Measurements from ENCODE around the gene SLPI.

The SLPI gene

DNA sequence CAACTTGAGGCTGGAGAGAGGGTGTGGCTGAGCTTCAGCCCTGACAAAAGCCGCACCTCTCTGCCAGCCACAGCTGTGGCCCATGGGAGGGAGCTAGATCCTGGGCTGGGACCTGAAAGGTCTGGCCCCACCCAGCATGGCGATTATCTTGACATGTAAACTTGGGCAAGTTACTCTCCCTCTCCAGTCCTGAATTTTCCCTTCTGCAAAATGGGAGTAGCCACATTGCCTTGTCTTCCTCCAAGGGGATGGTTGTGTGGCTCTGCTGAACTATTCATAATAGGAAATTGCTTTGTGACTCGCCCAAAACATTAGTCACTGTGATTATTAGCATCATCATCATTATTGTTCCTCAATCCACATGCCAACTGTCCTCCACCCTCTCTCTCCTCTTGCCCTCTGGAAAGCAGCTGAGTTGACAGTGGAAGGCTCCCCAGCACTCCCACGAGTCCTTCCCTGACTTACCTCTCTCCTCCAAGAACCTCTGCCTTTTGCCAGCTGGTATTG, 29.2 kb upstream of the SLPI start:
- Histone ChIP-seq H3K4me1 (ENCODE audit: insufficient read depth, low read length, severe bottlenecking) (no peaks in the 10 kb centered on the region), H4K20me1 (ENCODE audit: insufficient read depth, low read length) (no peaks in the 10 kb centered on the region), H3K27ac (ENCODE audit: low read depth, low read length, poor library complexity, severe bottlenecking) (no peak overlapping the region), H3K27me3 (ENCODE audit: insufficient read depth, low read length) (0 out of 2 replicates have a peak, but pooled peaks cover 4% of the 10 kb centered on the region), H3K4me2 (ENCODE audit: low read length) (no peak overlapping the region), H3K9ac (ENCODE audit: low read length) (no peak overlapping the region), H3F3A (ENCODE audit: insufficient read depth, low read length) (no peaks in the 10 kb centered on the region), H3K36me3 (ENCODE audit: insufficient read depth, low read length) (no peaks in the 10 kb centered on the region), H3K9me3 (ENCODE audit: low read length) (no peaks in the 10 kb centered on the region), H3K9me2 (ENCODE audit: low read depth, low read length) (no peaks in the 10 kb centered on the region), H3K79me2 (ENCODE audit: insufficient read depth, low read length) (no peaks in the 10 kb centered on the region), H2AFZ (ENCODE audit: low read length) (no peak overlapping the region), H3K4me3 (ENCODE audit: low read depth, low read length, poor library complexity, severe bottlenecking) (no peak overlapping the region)
- no peak for TF ChIP-seq EZH2 (IDR thresholded peaks at IDR 0.05; ENCODE audit: borderline replicate concordance, low read length)
- TF ChIP-seq, protein P1, sequence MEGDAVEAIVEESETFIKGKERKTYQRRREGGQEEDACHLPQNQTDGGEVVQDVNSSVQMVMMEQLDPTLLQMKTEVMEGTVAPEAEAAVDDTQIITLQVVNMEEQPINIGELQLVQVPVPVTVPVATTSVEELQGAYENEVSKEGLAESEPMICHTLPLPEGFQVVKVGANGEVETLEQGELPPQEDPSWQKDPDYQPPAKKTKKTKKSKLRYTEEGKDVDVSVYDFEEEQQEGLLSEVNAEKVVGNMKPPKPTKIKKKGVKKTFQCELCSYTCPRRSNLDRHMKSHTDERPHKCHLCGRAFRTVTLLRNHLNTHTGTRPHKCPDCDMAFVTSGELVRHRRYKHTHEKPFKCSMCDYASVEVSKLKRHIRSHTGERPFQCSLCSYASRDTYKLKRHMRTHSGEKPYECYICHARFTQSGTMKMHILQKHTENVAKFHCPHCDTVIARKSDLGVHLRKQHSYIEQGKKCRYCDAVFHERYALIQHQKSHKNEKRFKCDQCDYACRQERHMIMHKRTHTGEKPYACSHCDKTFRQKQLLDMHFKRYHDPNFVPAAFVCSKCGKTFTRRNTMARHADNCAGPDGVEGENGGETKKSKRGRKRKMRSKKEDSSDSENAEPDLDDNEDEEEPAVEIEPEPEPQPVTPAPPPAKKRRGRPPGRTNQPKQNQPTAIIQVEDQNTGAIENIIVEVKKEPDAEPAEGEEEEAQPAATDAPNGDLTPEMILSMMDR (IDR thresholded peaks at IDR 0.05; ENCODE audit: low read length) = no peak

DNA sequence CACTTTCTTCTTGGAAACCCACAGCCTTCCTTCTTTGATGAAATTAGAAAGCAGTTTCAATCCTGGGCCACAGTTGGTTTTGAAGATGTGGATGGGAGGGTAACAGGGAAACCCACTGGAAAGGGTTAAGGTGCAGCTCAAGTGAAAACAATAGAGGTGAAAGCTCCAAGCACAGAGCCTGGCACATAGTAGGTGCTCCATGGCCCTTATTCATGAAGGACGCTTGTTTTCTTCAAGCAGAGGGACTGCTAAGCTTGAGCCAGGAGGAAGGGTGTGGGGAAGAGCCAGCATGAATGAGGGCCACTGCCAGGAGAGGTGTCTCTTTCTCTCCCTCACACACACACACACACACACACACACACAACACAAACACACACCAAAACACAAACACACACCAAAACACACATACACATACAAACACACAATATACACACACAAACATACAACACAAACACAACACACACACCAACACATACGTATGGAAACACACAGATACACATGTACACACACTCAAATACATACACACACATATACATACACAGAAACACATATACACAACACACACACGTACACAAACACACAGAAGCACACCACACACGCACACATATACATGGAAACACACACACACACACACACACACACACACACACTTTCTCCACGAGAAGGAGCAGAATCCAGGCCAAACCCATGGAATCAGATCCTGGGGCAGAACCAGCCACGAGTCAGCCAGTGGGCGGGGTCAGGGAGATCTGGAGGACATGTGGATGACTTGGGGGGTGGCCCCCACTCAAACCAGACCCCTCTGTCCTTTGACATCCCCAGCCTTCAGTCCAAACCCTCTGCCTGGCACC, 28.6 kb upstream of the SLPI start:
- 0 out of 2 replicates have a peak, but pooled peaks cover 4% of the 10 kb centered on the region for H3K27me3 ChIP-seq (ENCODE audit: insufficient read depth, low read length)
- no peaks in the 10 kb centered on the region for H3K9me3 ChIP-seq (ENCODE audit: low read length)
- H3K4me3 ChIP-seq (ENCODE audit: low read depth, low read length, poor library complexity, severe bottlenecking) = no peak overlapping the region
- H3K36me3 ChIP-seq (ENCODE audit: insufficient read depth, low read length) = no peaks in the 10 kb centered on the region
- H3K27ac ChIP-seq (ENCODE audit: low read depth, low read length, poor library complexity, severe bottlenecking) = no peak overlapping the region
- H3K79me2 ChIP-seq (ENCODE audit: insufficient read depth, low read length) = no peaks in the 10 kb centered on the region
- H3K4me1 ChIP-seq (ENCODE audit: insufficient read depth, low read length, severe bottlenecking) = no peaks in the 10 kb centered on the region
- H4K20me1 ChIP-seq (ENCODE audit: insufficient read depth, low read length) = no peaks in the 10 kb centered on the region
- TF ChIP-seq, protein P1 (IDR thresholded peaks at IDR 0.05; ENCODE audit: low read length) = no peak
- TF ChIP-seq EZH2 (IDR thresholded peaks at IDR 0.05; ENCODE audit: borderline replicate concordance, low read length) = no peak
- H3F3A ChIP-seq (ENCODE audit: insufficient read depth, low read length) = no peaks in the 10 kb centered on the region
- no peaks in the 10 kb centered on the region for H3K9me2 ChIP-seq (ENCODE audit: low read depth, low read length)
- H3K4me2 ChIP-seq (ENCODE audit: low read length) = no peak overlapping the region
- no peak overlapping the region for H2AFZ ChIP-seq (ENCODE audit: low read length)
- no peak overlapping the region for H3K9ac ChIP-seq (ENCODE audit: low read length)

DNA sequence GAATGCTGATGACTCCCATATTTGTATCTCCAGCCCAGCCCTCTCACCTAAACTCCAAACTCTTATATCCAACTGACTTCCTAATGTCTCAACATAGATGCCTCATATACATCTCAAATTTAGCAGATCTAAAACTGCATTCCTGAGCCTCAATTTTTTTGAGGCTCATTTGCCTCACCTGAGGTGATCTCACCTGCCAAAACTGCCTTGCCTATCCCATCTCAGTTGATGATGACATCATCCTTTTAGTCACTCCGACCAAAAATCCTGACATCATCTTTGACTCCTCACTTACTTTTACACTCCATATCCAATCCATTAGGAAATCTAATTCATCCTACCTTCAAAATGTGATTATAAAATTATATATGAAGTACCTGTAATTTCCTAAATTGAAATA, 25.6 kb upstream of the SLPI start:
- Histone ChIP-seq H3K9me2 (ENCODE audit: low read depth, low read length) (no peaks in the 10 kb centered on the region), H3K27ac (ENCODE audit: low read depth, low read length, poor library complexity, severe bottlenecking) (no peak overlapping the region), H3K9me3 (ENCODE audit: low read length) (no peaks in the 10 kb centered on the region), H3K79me2 (ENCODE audit: insufficient read depth, low read length) (no peaks in the 10 kb centered on the region), H3F3A (ENCODE audit: insufficient read depth, low read length) (no peaks in the 10 kb centered on the region), H4K20me1 (ENCODE audit: insufficient read depth, low read length) (no peaks in the 10 kb centered on the region), H2AFZ (ENCODE audit: low read length) (no peak overlapping the region), H3K4me3 (ENCODE audit: low read depth, low read length, poor library complexity, severe bottlenecking) (no peak overlapping the region), H3K4me2 (ENCODE audit: low read length) (no peak overlapping the region), H3K4me1 (ENCODE audit: insufficient read depth, low read length, severe bottlenecking) (no peaks in the 10 kb centered on the region), H3K27me3 (ENCODE audit: insufficient read depth, low read length) (no peaks in the 10 kb centered on the region), H3K36me3 (ENCODE audit: insufficient read depth, low read length) (no peaks in the 10 kb centered on the region), H3K9ac (ENCODE audit: low read length) (no peak overlapping the region)
- TF ChIP-seq EZH2 (IDR thresholded peaks at IDR 0.05; ENCODE audit: borderline replicate concordance, low read length) = no peak
- TF ChIP-seq, protein P1 (IDR thresholded peaks at IDR 0.05; ENCODE audit: low read length) = no peak

All from OCI-LY1 (cell line).